Left hindlimb (tissue), 1 donor: ENCODE data around the gene MEF2B.
"Not testable (repeated sequence)": the region's sequence is repeated elsewhere in the genome, so short reads cannot be mapped to it uniquely, and the experiment has no call there.

Source experiments
- DNase-seq: peaks from one replicate; pipeline ENCODE4 v3.0.0-alpha.2; 2018

The MEF2B gene

GRCh38 chr19:19121371-19121770 is 48.7 kb downstream of the MEF2B start:
- no peak for DNase-seq

GRCh38 chr19:19120308-19121231 is 49.5 kb downstream of the MEF2B start:
- peak; percentile 84 for DNase-seq

- DNase-seq, result no peak
Measured at GRCh38 chr19:19119325-19120237, 50.5 kb downstream of the MEF2B start.

GRCh38 chr19:19115954-19116353 is 54.1 kb downstream of the MEF2B start:
- no peak for DNase-seq

GRCh38 chr19:19113040-19113626 is 56.9 kb downstream of the MEF2B start:
- DNase-seq, result no peak

GRCh38 chr19:19111967-19112580 is 58.0 kb downstream of the MEF2B start:
- DNase-seq, result no peak

GRCh38 chr19:19111136-19111835 is 58.8 kb downstream of the MEF2B start:
- no peak for DNase-seq

GRCh38 chr19:19110410-19111135 is 59.5 kb downstream of the MEF2B start:
- no peak for DNase-seq

- DNase-seq, result no peak
Measured at GRCh38 chr19:19109601-19110000, 60.5 kb downstream of the MEF2B start.

- no peak for DNase-seq
Measured at GRCh38 chr19:19107654-19108053, 62.4 kb downstream of the MEF2B start.

GRCh38 chr19:19106938-19107337 is 63.1 kb downstream of the MEF2B start:
- DNase-seq, result not testable (repeated sequence)

- peak; percentile 67 for DNase-seq
Measured at GRCh38 chr19:19106056-19106551, 64.0 kb downstream of the MEF2B start.

- peak; percentile 83 for DNase-seq
Measured at GRCh38 chr19:19105365-19106055, 64.6 kb downstream of the MEF2B start.

GRCh38 chr19:19103167-19103566 is 66.9 kb downstream of the MEF2B start:
- no peak for DNase-seq

GRCh38 chr19:19102566-19102965 is 67.5 kb downstream of the MEF2B start:
- DNase-seq, result not testable (repeated sequence)

GRCh38 chr19:19101540-19101939 is 68.5 kb downstream of the MEF2B start:
- DNase-seq, result no peak

GRCh38 chr19:19098703-19099632 is 71.1 kb downstream of the MEF2B start:
- DNase-seq, result no peak

GRCh38 chr19:19098084-19098702 is 71.9 kb downstream of the MEF2B start:
- no peak for DNase-seq
